GM12865 (cell line): ENCODE measurements around the gene PAX7.
A peak's percentile ranks its signal among the peaks of the same experiment; 100 is the strongest.

Experiments
- DNase-seq: peaks from one replicate; pipeline ENCODE4 v3.0.0; 2010; ENCODE audit warnings: low read depth
- H3K4me3 ChIP-seq: 2 replicates; pipeline ENCODE4 v1.5.1; 2011; ENCODE audit warnings: mild to moderate bottlenecking, low read depth, low read length, control low read depth
- TF ChIP-seq, protein P1 (sequence below): IDR thresholded peaks from 2 replicates; pipeline ENCODE4 v1.5.1; 2011; ENCODE audit warnings: low read length, control low read depth, low read depth, inconsistent platforms; ENCODE audit not compliant: insufficient read depth; ENCODE audit errors: missing control alignments

PAX7 gene

DNA sequence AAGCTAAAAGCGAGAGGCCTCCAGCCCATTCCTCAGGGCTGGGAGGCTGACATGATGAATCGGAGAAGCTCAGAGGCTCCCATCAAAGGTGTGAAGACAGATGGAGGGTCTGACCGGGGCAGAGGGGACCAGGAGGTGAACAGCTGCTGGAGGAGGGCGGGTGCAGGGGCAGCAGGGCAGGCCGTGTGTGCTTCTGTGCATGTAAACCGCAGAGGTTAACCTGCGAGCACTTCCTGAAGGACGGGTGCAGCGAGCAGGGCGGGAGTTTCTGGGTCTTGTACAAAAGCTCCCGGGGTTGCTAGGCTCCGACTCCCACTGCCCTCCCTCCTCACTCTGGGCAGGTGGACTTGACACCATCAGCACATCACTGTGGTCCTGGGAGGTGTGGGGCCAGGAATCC is 75.2 kb downstream of the PAX7 start:
- TF ChIP-seq, protein P1, sequence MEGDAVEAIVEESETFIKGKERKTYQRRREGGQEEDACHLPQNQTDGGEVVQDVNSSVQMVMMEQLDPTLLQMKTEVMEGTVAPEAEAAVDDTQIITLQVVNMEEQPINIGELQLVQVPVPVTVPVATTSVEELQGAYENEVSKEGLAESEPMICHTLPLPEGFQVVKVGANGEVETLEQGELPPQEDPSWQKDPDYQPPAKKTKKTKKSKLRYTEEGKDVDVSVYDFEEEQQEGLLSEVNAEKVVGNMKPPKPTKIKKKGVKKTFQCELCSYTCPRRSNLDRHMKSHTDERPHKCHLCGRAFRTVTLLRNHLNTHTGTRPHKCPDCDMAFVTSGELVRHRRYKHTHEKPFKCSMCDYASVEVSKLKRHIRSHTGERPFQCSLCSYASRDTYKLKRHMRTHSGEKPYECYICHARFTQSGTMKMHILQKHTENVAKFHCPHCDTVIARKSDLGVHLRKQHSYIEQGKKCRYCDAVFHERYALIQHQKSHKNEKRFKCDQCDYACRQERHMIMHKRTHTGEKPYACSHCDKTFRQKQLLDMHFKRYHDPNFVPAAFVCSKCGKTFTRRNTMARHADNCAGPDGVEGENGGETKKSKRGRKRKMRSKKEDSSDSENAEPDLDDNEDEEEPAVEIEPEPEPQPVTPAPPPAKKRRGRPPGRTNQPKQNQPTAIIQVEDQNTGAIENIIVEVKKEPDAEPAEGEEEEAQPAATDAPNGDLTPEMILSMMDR: no peak

GRCh38 chr1:18707696-18708257 is 77.1 kb downstream of the PAX7 start:
- no peak overlapping the region for H3K4me3 ChIP-seq
- TF ChIP-seq, protein P1: no peak
- DNase-seq: no peak

More for the DNA sequence above, 75.2 kb downstream of the PAX7 start:
- DNase-seq: peak; percentile 18
- no peak overlapping the region for H3K4me3 ChIP-seq

DNA sequence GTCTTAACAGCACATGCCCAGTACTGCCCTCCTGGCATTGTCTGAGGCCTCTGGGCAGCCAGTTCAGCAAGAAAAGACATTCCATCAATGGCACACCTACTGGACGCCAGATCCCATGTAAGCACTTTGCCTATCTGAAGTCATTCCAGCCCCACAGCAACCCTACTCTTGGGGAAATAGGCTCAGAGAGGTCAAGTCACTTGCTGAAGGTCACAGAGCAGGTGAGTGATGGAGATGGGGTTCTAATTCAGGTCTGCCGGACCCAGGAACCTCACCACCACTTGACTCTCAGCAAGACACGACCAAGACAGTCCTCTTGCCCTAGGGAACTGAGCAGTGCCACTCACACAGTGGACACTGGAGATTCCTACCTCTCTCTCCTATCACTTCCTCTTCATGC is 79.4 kb downstream of the PAX7 start:
- TF ChIP-seq, protein P1: no peak
- no peak overlapping the region for H3K4me3 ChIP-seq
- no peak for DNase-seq

DNA sequence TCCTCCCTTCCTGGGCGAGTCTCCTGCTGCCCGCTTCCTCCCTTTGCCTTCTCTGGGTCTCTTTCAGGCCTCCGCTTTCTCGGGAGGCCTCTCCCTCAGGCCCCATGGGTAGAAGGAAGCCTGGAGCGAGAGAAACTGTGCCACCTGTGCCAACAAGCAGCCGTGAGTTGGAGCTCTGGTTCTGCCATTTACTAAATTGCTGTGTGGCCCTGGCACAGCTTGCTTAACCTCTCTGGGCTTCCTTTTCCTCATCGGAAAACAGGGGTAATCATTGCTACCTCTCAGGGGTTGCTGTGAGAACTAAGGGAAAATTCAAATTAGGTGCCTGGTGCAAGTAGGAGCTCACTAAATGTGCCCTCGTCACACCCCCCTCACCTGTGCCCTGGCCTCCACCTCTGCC is 80.4 kb downstream of the PAX7 start:
- H3K4me3 ChIP-seq: no peak overlapping the region
- DNase-seq: no peak
- TF ChIP-seq, protein P1: no peak

GRCh38 chr1:18711536-18712251 is 81.0 kb downstream of the PAX7 start:
- no peak for DNase-seq
- TF ChIP-seq, protein P1: no peak
- H3K4me3 ChIP-seq: no peak overlapping the region

- TF ChIP-seq, protein P1: no peak
- no peak for DNase-seq
- H3K4me3 ChIP-seq: no peak overlapping the region
These were observed 81.6 kb downstream of the PAX7 start for GRCh38 chr1:18712252-18712600.
